GM23338 (cell line): ENCODE data around the gene GPSM1. TPM values are rescaled to one million over a fixed set of nuclear protein-coding genes. Genes with fewer than 3 reads are reported as not detected.

Experiments
- ATAC-seq: fragments of 200-7000 bp; cut with Tn5 transposase; 3 replicates; pipeline ENCODE4 v1.9.1; 2020
- DNase-seq: peaks from one replicate; pipeline ENCODE4 v3.0.0-alpha.2; 2015; ENCODE audit warnings: low spot score
- H2AFZ ChIP-seq: fragments of 200-600 bp; sonication (generic); 2 replicates; pipeline ENCODE4 v1.8.0; 2016; ENCODE audit warnings: antibody characterized with exemption, mild to moderate bottlenecking, moderate library complexity
- H3F3A ChIP-seq: fragments of 200-600 bp; sonication (generic); replicated peaks from 2 replicates; pipeline ENCODE4 v1.8.0; 2017; ENCODE audit warnings: antibody characterized with exemption, mixed run types, low read depth
- H3K27ac ChIP-seq: fragments of 200-600 bp; sonication (generic); 2 replicates; pipeline ENCODE4 v1.6.1; 2016; ENCODE audit warnings: low read depth
- H3K27me3 ChIP-seq: fragments of 200-600 bp; sonication (generic); 2 replicates; pipeline ENCODE4 v1.8.0; 2016; ENCODE audit warnings: mild to moderate bottlenecking, mixed run types, moderate library complexity; ENCODE audit not compliant: insufficient read depth
- H3K36me3 ChIP-seq: fragments of 200-600 bp; sonication (generic); 2 replicates; pipeline ENCODE4 v1.8.0; 2016; ENCODE audit warnings: mild to moderate bottlenecking; ENCODE audit not compliant: insufficient read depth
- H3K4me1 ChIP-seq: fragments of 200-600 bp; sonication (generic); 2 replicates; pipeline ENCODE4 v1.8.0; 2016; ENCODE audit warnings: mild to moderate bottlenecking, moderate library complexity; ENCODE audit not compliant: insufficient read depth
- H3K4me2 ChIP-seq: fragments of 200-600 bp; sonication (generic); 2 replicates; pipeline ENCODE4 v1.7.1; 2017; ENCODE audit warnings: mixed run types
- H3K4me3 ChIP-seq: fragments of 200-600 bp; sonication (generic); 2 replicates; pipeline ENCODE4 v1.6.1; 2016; ENCODE audit warnings: mixed run types
- H3K79me2 ChIP-seq: fragments of 200-600 bp; sonication (generic); replicated peaks from 2 replicates; pipeline ENCODE4 v1.8.0; 2017; ENCODE audit warnings: mild to moderate bottlenecking; ENCODE audit not compliant: insufficient read depth
- H3K9me2 ChIP-seq: fragments of 200-600 bp; sonication (generic); 2 replicates; pipeline ENCODE4 v1.8.0; 2017; ENCODE audit not compliant: insufficient read depth
- H4K20me1 ChIP-seq: fragments of 200-600 bp; sonication (generic); replicated peaks from 2 replicates; pipeline ENCODE4 v1.8.0; 2017; ENCODE audit warnings: mild to moderate bottlenecking; ENCODE audit not compliant: insufficient read depth
- H3K27ac Mint-ChIP-seq: 2 replicates; pipeline ENCODE4 v1.8.0; 2020; ENCODE audit warnings: inconsistent platforms, mild to moderate bottlenecking, moderate library complexity, mixed read lengths
- H3K27me3 Mint-ChIP-seq: 3 replicates; pipeline ENCODE4 v1.8.0; 2022; ENCODE audit warnings: low read depth, mild to moderate bottlenecking, moderate library complexity, mixed read lengths, inconsistent platforms; ENCODE audit not compliant: insufficient read depth, poor library complexity
- H3K36me3 Mint-ChIP-seq: 3 replicates; pipeline ENCODE4 v1.8.0; 2021; ENCODE audit warnings: low read depth, mild to moderate bottlenecking, inconsistent platforms, moderate library complexity, mixed read lengths
- H3K4me1 Mint-ChIP-seq: 3 replicates; pipeline ENCODE4 v1.8.0; 2020; ENCODE audit warnings: mild to moderate bottlenecking, inconsistent platforms, mixed read lengths
- H3K4me3 Mint-ChIP-seq: 3 replicates; pipeline ENCODE4 v1.8.0; 2021; ENCODE audit warnings: moderate library complexity, mild to moderate bottlenecking, inconsistent platforms, mixed read lengths
- H3K9me3 Mint-ChIP-seq: 3 replicates; pipeline ENCODE4 v1.8.0; 2020; ENCODE audit warnings: moderate library complexity, mild to moderate bottlenecking, inconsistent platforms, mixed read lengths
- CREB1 ChIP-seq: fragments of 250-450 bp; sonication (Bioruptor Pico); IDR thresholded peaks from 2 replicates; pipeline ENCODE4 v1.5.0; 2020; ENCODE audit warnings: low read depth, mild to moderate bottlenecking, moderate library complexity
- EZH2 ChIP-seq: fragments of 200-600 bp; sonication (generic); IDR thresholded peaks from one replicate; pipeline ENCODE4 v1.8.0; 2017; ENCODE audit warnings: antibody characterized with exemption, mild to moderate bottlenecking, low read depth; ENCODE audit not compliant: unreplicated experiment
- EZH2phosphoT487 ChIP-seq: fragments of 200-600 bp; sonication (generic); IDR thresholded peaks from one replicate; pipeline ENCODE4 v1.8.1; 2018; ENCODE audit warnings: antibody characterized with exemption; ENCODE audit not compliant: unreplicated experiment
- JUNB ChIP-seq: IDR thresholded peaks from one replicate; pipeline ENCODE4 v1.6.1; 2016; ENCODE audit warnings: antibody characterized with exemption; ENCODE audit not compliant: unreplicated experiment
- NANOG ChIP-seq: IDR thresholded peaks from 2 replicates; pipeline ENCODE4 v1.6.1; 2016; ENCODE audit warnings: antibody characterized with exemption, borderline replicate concordance
- POLR2AphosphoS5 ChIP-seq: IDR thresholded peaks from 2 replicates; pipeline ENCODE4 v1.6.1; 2016; ENCODE audit warnings: antibody characterized with exemption, low read depth
- STAT1 ChIP-seq: IDR thresholded peaks from one replicate; pipeline ENCODE4 v1.6.1; 2016; ENCODE audit warnings: antibody characterized with exemption; ENCODE audit not compliant: unreplicated experiment
- ZNF114 ChIP-seq: fragments of 250-450 bp; sonication (Bioruptor Pico); IDR thresholded peaks from 2 replicates; pipeline ENCODE4 v1.5.0; 2020; ENCODE audit warnings: mild to moderate bottlenecking, moderate library complexity
- ZNF331 ChIP-seq: fragments of 250-450 bp; sonication (Bioruptor Pico); IDR thresholded peaks from 2 replicates; pipeline ENCODE4 v1.5.0; 2020; ENCODE audit warnings: low read depth, mild to moderate bottlenecking, moderate library complexity
- polyA plus RNA-seq: library from polyadenylated mRNA; unstranded; fragments of >200 nt; fragmentation: Nextera tagmentation; extraction: Ambion mirVana; gene quantifications from 2 replicates; pipeline ENCODE4 v1.2.1, GENCODE V29; 2016
- total RNA-seq: library from RNA; depleted of rRNA; stranded (reverse); fragments of >200 nt; shearing (Covaris generic); gene quantifications from 2 replicates; pipeline ENCODE4 v1.2.3, GENCODE V29; 2014
- TF ChIP-seq, protein P1 (sequence below): fragments of 250-450 bp; sonication (Bioruptor Pico); IDR thresholded peaks from 2 replicates; pipeline ENCODE4 v1.5.0; 2020; ENCODE audit warnings: mild to moderate bottlenecking, moderate library complexity
- TF ChIP-seq, protein P2 (sequence below): IDR thresholded peaks from 2 replicates; pipeline ENCODE4 v1.6.1; 2016; ENCODE audit warnings: antibody characterized with exemption
- TF ChIP-seq, protein P3 (sequence below): IDR thresholded peaks from one replicate; pipeline ENCODE4 v1.6.1; 2018; ENCODE audit warnings: antibody characterized with exemption; ENCODE audit not compliant: unreplicated experiment
- TF ChIP-seq, protein P4 (sequence below), 2 experiments: fragments of 200-600 bp in 1 of 2; sonication (generic) in 1 of 2; conservative IDR thresholded peaks; 2 replicates each; pipeline versions ENCODE4 v1.5.1 to v1.6.1; 2016 to 2017; ENCODE audit warnings: antibody characterized with exemption in 2 of 2, low read depth in 2 of 2, mild to moderate bottlenecking in 2 of 2, moderate library complexity in 1 of 2

The GPSM1 gene
- total and polyA plus RNA-seq, 2 experiments from 2014 or later = 4.8 to 23.2 TPM

DNA sequence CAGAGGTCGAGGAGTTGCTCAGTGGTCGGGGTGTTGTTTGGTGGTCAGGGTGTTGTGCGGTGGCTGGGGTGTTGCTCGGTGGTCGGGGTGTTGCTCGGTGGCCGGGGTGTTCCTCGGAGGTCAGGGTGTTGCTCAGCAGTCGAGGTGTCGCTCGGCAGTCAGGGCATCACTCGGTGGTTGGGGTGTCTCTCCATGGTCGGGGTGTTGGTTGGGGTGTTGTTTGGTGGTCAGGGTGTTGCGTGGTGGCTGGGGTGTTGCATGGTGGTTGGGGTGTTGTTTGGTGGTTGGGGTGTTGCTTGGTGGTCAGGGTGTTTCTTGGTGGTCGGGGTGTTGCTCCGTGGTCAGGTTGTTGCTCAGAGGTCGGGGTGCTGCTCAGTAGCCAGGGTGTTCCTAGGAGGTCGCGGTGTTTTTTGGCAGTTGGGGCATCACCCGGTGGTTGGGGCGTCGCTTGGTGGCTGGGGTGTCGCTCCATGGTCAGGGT, 11.0 kb upstream of the GPSM1 start:
- no peak overlapping the region for H3K4me3 Mint-ChIP-seq
- H3K36me3 Mint-ChIP-seq = no peaks in the 10 kb centered on the region; the same call in 2 of the 3 replicates
- Histone ChIP-seq H3K27ac (no peak overlapping the region), H3K4me1 (no peaks in the 10 kb centered on the region), H3K4me2 (no peak overlapping the region), H3K79me2 (no peaks in the 10 kb centered on the region), H3K36me3 (no peaks in the 10 kb centered on the region), H3K4me3 (no peak overlapping the region), H4K20me1 (no peaks in the 10 kb centered on the region), H3K27me3 (no peaks in the 10 kb centered on the region), H3F3A (no peaks in the 10 kb centered on the region), H3K9me2 (no peaks in the 10 kb centered on the region), H2AFZ (no peak overlapping the region)
- peaks cover 9% of the 10 kb centered on the region for H3K27me3 Mint-ChIP-seq
- no peak for ATAC-seq
- TF ChIP-seq NANOG = no peak
- no peak for TF ChIP-seq ZNF331 (CRISPR knock-in tag)
- TF ChIP-seq EZH2 = no peak
- no peak for TF ChIP-seq POLR2AphosphoS5
- no peak for TF ChIP-seq EZH2phosphoT487
- TF ChIP-seq, protein P1, sequence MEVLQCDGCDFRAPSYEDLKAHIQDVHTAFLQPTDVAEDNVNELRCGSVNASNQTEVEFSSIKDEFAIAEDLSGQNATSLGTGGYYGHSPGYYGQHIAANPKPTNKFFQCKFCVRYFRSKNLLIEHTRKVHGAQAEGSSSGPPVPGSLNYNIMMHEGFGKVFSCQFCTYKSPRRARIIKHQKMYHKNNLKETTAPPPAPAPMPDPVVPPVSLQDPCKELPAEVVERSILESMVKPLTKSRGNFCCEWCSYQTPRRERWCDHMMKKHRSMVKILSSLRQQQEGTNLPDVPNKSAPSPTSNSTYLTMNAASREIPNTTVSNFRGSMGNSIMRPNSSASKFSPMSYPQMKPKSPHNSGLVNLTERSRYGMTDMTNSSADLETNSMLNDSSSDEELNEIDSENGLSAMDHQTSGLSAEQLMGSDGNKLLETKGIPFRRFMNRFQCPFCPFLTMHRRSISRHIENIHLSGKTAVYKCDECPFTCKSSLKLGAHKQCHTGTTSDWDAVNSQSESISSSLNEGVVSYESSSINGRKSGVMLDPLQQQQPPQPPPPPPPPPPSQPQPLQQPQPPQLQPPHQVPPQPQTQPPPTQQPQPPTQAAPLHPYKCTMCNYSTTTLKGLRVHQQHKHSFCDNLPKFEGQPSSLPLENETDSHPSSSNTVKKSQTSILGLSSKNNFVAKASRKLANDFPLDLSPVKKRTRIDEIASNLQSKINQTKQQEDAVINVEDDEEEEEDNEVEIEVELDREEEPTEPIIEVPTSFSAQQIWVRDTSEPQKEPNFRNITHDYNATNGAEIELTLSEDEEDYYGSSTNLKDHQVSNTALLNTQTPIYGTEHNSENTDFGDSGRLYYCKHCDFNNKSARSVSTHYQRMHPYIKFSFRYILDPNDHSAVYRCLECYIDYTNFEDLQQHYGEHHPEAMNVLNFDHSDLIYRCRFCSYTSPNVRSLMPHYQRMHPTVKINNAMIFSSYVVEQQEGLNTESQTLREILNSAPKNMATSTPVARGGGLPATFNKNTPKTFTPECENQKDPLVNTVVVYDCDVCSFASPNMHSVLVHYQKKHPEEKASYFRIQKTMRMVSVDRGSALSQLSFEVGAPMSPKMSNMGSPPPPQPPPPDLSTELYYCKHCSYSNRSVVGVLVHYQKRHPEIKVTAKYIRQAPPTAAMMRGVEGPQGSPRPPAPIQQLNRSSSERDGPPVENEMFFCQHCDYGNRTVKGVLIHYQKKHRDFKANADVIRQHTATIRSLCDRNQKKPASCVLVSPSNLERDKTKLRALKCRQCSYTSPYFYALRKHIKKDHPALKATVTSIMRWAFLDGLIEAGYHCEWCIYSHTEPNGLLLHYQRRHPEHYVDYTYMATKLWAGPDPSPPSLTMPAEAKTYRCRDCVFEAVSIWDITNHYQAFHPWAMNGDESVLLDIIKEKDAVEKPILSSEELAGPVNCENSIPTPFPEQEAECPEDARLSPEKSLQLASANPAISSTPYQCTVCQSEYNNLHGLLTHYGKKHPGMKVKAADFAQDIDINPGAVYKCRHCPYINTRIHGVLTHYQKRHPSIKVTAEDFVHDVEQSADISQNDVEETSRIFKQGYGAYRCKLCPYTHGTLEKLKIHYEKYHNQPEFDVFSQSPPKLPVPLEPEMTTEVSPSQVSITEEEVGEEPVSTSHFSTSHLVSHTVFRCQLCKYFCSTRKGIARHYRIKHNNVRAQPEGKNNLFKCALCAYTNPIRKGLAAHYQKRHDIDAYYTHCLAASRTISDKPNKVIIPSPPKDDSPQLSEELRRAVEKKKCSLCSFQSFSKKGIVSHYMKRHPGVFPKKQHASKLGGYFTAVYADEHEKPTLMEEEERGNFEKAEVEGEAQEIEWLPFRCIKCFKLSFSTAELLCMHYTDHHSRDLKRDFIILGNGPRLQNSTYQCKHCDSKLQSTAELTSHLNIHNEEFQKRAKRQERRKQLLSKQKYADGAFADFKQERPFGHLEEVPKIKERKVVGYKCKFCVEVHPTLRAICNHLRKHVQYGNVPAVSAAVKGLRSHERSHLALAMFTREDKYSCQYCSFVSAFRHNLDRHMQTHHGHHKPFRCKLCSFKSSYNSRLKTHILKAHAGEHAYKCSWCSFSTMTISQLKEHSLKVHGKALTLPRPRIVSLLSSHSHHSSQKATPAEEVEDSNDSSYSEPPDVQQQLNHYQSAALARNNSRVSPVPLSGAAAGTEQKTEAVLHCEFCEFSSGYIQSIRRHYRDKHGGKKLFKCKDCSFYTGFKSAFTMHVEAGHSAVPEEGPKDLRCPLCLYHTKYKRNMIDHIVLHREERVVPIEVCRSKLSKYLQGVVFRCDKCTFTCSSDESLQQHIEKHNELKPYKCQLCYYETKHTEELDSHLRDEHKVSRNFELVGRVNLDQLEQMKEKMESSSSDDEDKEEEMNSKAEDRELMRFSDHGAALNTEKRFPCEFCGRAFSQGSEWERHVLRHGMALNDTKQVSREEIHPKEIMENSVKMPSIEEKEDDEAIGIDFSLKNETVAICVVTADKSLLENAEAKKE (CRISPR knock-in tag) = no peak
- TF ChIP-seq STAT1 = no peak
- TF ChIP-seq, protein P2, sequence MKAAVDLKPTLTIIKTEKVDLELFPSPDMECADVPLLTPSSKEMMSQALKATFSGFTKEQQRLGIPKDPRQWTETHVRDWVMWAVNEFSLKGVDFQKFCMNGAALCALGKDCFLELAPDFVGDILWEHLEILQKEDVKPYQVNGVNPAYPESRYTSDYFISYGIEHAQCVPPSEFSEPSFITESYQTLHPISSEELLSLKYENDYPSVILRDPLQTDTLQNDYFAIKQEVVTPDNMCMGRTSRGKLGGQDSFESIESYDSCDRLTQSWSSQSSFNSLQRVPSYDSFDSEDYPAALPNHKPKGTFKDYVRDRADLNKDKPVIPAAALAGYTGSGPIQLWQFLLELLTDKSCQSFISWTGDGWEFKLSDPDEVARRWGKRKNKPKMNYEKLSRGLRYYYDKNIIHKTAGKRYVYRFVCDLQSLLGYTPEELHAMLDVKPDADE = no peak
- TF ChIP-seq JUNB = no peak
- TF ChIP-seq CREB1 (CRISPR knock-in tag) = no peak
- TF ChIP-seq, protein P3, sequence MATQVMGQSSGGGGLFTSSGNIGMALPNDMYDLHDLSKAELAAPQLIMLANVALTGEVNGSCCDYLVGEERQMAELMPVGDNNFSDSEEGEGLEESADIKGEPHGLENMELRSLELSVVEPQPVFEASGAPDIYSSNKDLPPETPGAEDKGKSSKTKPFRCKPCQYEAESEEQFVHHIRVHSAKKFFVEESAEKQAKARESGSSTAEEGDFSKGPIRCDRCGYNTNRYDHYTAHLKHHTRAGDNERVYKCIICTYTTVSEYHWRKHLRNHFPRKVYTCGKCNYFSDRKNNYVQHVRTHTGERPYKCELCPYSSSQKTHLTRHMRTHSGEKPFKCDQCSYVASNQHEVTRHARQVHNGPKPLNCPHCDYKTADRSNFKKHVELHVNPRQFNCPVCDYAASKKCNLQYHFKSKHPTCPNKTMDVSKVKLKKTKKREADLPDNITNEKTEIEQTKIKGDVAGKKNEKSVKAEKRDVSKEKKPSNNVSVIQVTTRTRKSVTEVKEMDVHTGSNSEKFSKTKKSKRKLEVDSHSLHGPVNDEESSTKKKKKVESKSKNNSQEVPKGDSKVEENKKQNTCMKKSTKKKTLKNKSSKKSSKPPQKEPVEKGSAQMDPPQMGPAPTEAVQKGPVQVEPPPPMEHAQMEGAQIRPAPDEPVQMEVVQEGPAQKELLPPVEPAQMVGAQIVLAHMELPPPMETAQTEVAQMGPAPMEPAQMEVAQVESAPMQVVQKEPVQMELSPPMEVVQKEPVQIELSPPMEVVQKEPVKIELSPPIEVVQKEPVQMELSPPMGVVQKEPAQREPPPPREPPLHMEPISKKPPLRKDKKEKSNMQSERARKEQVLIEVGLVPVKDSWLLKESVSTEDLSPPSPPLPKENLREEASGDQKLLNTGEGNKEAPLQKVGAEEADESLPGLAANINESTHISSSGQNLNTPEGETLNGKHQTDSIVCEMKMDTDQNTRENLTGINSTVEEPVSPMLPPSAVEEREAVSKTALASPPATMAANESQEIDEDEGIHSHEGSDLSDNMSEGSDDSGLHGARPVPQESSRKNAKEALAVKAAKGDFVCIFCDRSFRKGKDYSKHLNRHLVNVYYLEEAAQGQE = no peak
- TF ChIP-seq, protein P4, sequence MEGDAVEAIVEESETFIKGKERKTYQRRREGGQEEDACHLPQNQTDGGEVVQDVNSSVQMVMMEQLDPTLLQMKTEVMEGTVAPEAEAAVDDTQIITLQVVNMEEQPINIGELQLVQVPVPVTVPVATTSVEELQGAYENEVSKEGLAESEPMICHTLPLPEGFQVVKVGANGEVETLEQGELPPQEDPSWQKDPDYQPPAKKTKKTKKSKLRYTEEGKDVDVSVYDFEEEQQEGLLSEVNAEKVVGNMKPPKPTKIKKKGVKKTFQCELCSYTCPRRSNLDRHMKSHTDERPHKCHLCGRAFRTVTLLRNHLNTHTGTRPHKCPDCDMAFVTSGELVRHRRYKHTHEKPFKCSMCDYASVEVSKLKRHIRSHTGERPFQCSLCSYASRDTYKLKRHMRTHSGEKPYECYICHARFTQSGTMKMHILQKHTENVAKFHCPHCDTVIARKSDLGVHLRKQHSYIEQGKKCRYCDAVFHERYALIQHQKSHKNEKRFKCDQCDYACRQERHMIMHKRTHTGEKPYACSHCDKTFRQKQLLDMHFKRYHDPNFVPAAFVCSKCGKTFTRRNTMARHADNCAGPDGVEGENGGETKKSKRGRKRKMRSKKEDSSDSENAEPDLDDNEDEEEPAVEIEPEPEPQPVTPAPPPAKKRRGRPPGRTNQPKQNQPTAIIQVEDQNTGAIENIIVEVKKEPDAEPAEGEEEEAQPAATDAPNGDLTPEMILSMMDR (conservative IDR thresholded peaks at IDR 0.05; ENCODE audit: low read depth in 2 of 2) = no peak
- TF ChIP-seq ZNF114 (CRISPR knock-in tag) = no peak
- no peaks in the 10 kb centered on the region for H3K4me1 Mint-ChIP-seq
- no peak for DNase-seq
- H3K27ac Mint-ChIP-seq = no peak overlapping the region; the same call in 1 of the 2 replicates
- peaks cover 17% of the 10 kb centered on the region for H3K9me3 Mint-ChIP-seq
